Anterior cingulate cortex (tissue), 58 donors: Measurements from ENCODE around the gene RGS19.

Experiments used
- DNase-seq, 58 donors: peaks; one replicate each; lab custom pipeline; 2025; lab: John Stamatoyannopoulos, UW

RGS19 gene

DNA sequence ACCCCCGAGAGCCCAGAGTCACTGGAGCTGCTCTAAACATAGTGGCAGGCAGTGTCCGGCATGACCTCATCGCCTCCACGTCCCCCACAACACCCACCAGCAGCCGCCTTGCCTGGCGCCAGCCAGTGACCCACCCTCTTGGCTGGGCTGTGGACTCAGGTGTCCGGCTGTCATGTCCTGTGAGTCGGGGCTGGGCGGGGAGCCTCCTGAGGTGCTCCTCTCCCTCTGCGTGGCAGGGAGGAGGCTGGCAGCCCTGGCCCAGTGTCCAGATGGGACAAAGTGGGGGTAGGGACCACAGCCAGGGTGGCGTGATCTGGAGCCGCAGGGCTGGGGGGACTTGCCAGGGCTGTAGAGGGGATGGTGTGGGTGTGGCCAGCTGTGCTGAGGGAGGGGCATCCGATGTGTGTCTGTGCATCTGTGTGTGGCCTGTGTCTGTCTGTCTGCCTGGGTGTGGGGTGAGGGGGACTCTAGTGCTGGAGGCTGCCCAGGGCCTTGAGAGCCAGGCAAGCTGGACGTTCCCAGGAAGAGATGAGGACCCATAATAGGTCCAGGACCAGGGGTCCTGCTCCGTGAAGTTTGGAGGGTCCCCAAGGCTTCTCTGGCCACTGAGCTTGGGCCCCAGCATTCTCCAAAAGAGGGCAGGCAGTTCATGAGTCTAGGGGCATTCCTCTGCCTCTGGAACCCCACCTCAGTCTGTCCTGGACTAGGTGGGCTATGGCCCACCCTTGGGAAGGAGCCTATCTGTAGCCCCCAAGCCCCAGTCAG is 27.6 kb downstream of the RGS19 start:
- no peak for DNase-seq

DNA sequence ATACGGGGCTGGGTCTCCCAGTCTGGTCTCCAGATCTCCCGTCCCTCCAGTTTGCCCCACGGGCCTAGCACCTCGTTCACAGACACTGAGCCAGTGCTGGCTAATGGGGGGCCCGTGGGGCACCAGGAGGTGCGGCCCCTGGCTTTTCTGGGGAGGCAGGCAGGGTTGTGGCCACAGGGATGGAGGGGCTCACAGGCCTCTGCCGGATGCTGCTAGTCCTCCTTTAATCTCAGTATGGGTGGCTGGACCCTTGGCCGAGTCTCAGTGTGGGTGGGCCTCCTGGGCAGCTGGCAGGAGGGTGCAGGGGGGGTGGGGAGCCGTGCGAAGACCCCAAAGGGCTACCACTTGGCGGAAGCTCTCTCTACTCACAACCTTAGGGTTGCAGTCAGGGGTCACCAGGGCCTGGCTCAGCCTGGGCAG is 28.3 kb downstream of the RGS19 start:
- DNase-seq = no peak

DNA sequence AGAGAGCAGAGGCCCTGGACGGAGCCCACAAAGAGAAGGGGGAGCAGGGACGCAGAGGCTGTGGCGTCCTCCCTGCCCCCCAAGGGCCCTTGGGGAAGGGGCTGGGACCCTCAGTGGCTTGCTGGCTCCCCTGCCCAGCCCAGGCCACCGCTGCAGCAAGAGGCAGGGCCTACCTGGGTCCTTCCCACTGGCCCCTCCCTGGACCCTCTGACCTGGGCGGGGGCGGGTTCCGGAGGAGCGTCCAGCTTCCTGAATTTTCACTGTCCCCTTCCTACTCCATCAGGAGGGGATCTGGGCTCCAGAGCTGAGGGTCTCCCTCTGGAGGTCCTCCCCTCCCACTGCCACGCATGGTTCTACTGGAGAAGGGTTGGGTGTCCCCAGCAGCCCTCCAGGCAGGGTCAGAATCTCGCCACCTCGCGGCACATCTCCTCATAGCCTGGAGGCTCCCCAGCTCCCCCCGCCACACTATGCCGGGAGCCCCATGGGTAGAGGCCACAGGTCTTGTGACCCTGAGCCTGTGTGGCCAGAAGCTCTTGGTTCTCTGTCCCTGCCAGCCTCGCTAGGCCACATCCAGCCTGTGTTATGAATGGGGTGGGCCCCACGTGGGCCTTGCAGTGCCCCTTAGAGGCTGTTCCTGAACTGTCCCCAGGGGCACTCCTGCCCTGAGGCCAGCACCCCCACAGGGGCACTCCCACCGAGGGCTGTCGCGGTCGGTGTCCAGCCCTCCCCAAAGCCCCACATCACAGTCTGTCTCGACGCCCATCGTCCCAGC is 28.9 kb downstream of the RGS19 start:
- DNase-seq = no peak

DNA sequence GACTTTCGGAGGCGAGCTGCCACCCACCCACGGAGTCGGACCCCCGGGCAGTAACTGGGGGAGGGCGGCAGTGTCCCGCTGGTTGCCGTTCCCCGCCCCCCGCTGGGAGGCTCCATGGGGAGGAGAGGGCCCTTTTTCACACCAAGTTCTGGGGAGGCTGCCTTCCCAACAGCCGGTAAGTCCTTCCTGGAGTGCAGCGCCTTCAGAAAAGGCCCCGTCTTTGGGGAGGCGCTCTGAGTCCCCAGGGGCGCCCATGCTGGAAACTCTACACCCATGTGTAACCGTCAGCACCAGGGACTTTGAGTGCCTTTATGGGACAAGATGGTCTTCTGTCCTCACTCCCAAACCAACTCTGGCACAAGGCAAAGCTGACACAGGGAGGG is 29.4 kb downstream of the RGS19 start:
- DNase-seq = no peak

DNA sequence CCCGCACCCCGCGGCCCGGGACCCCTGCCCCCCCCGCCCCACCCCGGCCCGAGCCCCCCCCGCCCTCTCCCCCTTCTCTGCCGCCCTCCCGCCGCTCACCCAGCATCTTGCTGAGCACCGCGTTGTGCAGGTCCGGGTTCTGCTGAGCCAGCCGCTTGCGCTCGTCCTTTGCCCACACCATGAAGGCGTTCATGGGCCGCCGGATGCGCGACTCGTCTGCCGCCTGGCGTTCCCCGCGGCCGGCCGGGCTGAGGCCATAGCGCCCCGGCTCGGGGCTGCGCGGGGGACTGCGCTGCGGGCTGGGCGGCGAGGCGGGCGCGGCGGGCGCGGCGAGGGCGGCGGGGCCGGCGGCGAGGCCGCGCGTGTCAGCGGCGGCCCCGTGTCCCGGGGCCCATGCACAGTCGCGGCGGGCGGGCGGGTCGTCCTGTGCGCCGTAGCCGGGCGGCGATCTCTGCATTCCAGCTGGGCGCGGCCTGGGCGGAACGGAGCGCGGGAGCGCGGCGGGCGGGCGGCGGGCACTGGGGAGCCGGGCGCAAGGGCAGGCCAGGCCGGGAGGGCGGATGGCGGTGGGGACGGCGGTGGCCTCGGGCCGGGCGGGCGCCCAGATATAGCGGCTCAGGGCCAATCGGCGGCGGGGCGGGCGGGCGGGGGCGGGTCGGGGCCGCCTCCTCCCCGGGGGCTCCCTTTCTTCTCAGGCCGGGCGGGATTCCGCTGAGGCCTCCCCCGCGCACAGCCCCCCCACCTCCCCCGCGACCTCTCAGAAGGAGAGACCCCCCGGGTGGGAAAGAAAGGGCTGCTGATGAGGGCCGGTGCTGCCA is 30.0 kb downstream of the RGS19 start, which contains the start of gene SOX18:
Gene SOX18, minus strand, starts transcription at position 580 of the 818 bp plus-strand sequence. Its CDS starts 123 bp downstream, at position 457.
- no peak for DNase-seq

DNA sequence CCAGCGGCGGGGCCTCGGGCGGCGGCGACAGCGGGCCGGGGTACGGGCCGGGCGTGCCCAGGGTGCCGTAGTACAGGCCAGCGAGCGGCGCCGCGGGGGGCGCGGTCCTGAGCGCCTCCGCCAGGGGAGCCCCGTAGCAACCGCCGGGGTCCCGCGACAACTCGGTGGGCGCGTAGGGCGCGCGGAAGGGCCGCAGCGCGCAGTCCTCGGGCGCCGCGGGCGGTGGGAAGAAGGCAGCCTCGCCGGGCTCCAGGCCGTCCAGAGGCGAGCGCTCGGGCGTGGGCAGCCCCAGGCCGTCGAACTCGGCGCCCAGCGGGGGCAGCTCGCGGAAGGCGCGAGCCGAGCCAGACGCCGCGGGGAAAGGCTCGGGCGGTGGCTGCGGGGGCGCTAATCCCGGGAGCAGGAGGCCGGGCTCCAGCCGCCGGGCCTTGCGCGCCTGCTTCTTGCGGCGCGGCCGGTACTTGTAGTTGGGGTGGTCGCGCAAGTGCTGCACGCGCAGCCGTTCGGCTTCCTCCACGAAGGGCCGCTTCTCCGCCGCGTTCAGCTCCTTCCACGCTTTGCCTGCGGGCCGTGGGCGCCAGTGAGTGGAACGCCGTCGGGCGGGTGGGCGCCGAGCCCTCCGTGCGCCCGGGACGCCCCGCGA is 30.8 kb downstream of the RGS19 start:
- DNase-seq = no peak

DNA sequence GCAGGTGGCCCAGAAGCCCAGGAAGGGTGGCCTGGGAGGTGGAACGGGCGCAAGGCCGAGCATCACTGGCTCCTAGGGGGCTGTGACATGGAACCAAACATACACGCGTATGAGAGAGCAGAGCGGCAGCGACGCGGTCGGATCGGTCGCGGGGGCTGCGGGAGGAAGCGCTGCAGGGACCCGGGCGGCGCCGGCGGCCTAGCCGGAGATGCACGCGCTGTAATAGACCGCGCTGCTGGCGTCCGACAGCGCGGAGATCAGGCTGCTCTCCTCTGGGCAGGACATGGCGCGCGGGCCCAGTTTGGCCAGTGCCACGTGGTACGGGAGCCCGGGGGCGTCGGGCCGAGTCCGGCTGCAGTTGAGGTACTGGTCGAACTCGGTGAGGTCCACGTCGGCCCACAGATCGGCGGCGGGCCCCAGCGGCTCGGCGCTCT is 31.3 kb downstream of the RGS19 start:
- DNase-seq = no peak

DNA sequence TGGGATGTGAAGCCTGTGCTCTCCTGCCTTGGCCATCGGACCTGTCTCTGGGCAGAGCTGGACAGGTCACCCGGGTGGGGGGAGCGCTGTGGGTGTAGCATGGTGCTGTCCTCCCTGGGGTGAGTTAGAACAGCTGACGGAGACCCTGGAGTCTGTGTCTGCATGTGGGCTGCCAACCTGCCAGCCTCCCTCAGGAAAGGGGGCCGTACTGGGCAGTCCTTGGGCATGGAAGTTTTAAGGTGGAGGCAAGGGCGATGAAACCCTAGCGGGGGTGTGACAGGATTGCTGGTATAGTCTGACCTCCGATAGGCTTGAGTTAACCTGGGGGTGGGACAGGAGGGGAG is 32.3 kb downstream of the RGS19 start:
- no peak for DNase-seq

DNA sequence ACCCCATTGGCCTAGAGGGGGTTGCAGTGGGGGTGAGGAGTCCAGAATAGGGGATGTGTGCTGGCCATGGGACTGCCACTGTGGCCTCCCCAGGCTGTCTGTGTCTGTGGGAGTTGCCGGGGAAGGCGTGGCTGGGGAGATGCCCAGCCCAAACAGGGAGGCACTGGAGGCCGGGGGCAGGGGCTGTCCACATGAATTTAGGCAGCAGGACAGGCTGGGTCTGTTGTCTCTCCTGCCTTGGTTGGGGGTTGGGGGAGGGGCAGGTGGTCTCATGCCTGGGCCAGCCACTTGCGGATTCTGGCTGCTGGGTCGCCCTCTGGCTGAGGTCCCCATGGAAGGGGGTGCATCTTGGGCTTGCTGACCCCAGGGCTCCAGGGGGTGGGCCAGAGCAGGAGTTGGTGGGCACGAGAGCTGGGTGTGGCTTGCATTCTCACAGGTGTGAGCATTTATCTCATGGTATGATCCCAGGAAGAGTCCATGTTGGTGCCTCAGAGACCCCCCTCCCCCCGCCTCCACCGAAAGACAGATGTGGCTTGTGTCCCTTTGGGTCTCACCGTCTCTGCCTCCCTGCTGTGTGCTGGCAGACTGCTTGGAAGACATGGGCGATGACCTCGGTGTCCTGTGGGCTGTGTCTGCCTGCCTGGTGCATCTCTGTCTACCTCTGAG is 33.8 kb downstream of the RGS19 start:
- DNase-seq = no peak

DNA sequence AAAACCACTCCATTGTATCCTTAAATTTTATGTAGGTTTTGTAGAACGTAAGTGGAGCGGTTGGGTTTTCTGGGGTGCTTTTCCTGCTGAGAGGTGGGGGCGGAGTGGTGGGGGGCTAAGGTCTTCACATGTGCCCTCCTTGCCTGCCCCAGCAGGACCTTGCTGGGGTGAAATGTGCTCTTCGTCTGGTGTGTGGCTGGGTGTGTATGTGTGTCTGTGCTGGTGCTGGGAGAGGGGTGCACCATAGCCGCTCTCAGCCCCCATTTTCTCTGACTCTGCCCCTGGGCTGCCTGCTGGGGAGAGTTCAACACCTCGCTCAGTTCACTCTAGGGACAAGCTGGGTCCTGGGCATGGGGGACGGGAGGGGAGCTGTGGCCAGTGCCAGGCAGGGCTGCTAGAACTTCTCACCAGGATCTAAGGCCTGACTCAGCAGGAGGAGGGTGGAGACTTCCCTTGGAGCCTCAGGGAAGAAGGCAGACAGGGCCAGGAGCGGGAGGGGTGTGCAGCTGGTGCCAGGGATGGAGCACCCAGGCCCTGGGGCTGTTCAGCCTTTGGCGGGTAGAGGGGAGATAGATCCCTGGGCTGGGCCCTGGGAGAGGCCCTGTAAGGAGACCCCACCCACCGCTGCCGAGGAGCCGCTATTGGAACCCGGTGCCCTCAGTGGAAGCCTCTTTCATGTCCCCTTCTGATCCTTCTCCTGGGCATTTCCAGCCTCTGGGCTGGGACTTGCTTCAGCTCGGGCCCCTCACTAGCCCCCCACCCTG is 34.7 kb downstream of the RGS19 start:
- DNase-seq = no peak

DNA sequence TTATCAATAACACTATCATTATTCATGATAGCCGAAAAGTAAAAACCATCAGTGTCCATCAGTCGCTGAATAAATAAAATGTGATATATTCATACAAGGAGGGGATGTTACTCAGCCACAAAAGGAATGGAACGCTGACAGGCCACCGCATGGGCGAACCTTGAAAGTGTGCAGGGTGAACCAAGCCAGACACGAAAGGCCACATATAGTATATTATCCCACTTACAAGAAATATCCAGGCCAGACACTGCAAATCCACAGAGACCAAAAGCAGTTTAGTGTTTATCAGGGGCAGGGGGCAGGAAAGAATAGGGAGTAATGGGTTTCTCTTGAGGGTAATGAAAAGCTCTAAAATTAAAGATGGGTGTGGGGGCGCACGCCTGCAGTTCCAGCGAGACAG is 35.5 kb downstream of the RGS19 start:
- DNase-seq = no peak

DNA sequence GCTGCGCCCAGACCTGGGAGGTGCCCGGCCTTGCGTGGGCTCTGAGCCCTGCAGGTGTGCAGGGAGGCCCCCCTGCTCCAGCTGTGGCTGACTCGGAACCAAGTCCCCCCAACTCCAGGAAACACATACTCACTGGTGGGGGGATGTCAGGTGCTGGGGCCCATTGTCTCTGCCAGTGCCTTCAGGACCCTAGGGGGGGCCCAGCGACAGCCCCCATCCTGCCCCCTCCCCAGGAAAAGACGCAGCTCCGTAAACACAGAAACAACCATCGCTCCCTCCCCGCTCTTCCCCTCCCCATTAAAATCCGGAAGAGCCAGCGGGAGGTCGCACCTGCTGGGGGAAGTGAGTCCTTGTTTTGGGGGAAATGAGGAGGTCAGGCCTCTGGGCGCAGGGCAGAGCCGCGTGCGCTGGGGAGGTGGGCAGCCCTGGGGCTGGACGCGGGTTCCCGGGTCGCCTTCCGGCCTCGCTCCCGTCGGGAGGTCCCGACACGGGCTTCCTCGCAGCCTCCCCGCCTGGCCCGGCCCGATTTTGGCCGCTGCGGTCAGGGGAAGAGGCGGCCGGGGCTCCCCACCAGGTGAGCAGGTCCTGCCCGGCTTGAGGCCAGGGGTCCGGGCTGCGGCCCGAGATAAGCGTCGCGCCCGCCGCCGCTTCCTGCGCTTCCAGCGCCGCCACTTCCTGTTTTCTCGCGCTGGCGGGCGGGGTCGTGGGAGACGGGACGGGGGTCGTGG is 37.1 kb downstream of the RGS19 start:
- no peak for DNase-seq

DNA sequence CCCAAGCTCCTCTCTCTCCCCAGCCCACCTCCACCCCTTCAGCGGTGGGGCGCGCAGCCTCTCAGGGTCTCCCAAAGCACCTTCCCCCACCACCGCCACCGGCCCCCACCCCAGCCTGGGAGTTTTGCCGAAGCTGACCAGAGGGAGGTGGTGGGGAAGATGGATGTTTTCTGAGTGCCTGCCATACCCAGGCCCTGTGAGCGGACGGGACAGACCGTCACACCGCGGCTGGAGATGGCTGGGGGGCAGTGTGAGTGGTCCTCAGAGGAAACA is 37.6 kb downstream of the RGS19 start:
- DNase-seq = no peak

DNA sequence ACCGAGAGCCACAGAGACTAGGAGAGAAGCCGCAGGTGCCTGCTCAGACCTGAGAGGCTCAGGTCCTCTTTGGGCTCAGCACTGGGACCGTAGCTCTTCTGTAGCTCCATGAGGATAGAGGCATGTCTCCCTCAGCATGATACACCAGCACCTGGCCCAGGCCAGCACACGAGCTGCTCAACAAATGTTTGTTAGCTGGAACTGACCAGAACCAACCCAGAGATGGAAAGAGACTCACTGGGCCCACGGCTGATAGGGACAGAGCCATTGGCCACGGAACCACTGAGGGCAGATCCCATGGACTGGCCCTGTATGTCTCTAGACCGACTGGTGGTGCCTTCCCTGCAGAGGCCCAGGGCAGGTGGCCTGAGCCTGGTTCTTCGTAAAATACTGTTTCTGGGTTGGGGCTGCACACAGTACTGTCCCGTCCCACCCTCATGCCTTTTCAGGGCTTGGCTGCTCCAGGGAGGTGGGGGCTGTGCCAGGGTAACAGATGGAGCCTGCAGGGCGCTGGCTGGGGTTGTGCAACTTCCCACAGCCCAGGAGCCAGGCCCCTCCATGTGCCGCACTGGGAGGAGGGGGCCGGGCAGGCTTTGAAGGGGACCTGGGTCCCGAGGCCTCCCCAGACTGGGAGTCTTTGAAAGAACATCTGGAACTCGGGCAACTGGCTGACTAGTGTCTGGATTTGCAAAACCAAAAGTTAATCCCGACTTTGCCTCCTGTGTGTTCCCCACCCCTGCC is 38.1 kb downstream of the RGS19 start:
- DNase-seq = no peak

DNA sequence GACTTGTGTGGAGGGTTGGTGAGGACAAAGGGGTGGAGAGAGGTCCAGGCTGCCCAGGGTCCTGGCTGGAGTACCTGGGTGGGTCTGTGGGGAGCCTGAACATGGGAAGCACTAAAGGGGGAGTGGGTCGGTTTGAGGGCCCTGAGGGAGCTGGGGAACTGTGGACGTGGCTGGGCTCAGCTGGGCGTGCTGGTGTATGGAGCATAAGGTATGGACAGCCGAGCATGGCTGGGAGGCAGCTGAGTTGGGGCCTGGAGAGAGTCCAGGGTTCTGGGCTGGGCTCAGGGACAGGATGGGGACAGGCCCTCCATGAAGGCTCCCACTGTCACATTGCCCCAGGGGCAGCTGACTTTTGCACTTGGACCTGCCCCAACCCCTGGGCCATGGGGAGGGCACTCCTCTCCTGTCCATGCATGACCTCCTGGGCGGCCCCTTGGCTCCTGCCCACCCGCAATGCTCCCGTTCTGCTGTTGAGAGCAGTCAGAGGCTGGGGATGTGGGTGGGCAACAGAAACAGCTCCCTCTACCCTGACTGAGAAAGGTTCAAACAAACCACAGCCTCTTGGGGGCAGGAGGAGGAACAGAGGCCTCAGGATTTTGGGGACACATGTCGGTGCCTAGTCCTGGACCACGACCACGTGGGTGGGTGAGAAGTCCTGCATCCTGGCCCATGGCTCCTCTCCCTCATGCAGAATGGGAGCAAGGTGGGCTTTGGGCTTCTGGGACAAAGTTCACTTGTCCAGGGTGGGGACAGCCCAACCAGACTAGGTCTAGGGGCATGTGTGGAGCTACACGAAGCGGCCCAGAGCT is 38.9 kb downstream of the RGS19 start:
- no peak for DNase-seq

DNA sequence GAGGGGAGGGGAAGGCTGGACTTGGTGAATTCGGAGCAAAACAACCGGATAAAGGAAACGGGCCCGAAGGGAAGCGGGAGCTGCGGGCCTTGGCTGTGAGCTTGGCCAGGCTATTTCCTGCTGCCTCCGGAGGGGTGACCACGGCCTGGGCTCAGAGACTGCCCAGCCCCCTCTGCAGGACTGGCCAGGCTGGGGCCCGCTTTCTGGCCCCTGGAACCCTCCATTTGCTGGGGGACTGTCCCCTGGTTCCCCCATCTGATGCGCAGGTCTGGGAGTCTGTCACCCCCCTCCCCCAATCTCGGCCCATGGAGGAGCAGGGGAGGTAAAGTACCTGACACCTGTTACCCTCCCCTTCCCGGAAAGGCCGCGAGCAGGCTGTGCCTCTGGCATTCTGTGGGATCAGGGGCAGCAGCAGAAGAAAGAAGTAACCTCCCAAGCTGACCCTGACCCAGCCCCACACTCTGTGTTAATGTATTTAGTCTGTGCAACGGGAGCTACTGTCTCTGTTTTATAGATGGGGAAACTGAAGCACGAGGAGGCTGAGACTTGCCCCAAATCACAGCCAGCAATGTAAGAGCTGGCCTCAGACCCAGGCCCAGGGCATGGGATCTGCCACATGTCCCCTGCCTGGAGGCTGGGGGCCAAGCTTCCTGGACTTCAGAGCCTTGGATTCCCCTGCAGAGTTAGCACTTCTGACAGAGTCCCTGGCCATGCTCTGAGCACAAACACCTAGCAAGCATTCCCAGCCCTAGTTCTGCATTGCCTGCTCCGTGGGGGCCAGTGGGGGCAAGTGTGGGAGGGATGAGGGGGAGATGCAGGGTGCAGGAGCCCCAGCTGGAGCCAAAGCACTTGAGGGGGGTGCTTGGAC is 39.8 kb downstream of the RGS19 start:
- DNase-seq = no peak
